Measurements from ENCODE around the gene MYH7.

The MYH7 gene

GRCh38 chr14:23413681-23414080 lies 21.8 kb downstream of the MYH7 start:
- intact Hi-C loops (cut with micrococcal nuclease), result no loop called here
- Mint-ChIP-seq H3K4me1 (ENCODE audit: low read depth) (no peaks in the 10 kb centered on the region), H3K9me3 (no peaks in the 10 kb centered on the region), H3K4me3 (no peak overlapping the region), H3K36me3 (ENCODE audit: low read depth) (no peaks in the 10 kb centered on the region), H3K27ac (no peak overlapping the region), H3K27me3 (peaks cover 2% of the 10 kb centered on the region)

GRCh38 chr14:23411563-23412525 lies 23.6 kb downstream of the MYH7 start:
- Mint-ChIP-seq H3K27ac (no peak overlapping the region), H3K27me3 (peaks cover 3% of the 10 kb centered on the region), H3K9me3 (no peaks in the 10 kb centered on the region), H3K4me3 (no peak overlapping the region), H3K4me1 (ENCODE audit: low read depth) (no peaks in the 10 kb centered on the region), H3K36me3 (ENCODE audit: low read depth) (no peaks in the 10 kb centered on the region)
- intact Hi-C loops (cut with micrococcal nuclease), result no loop called here

- no peak overlapping the region for H3K27ac Mint-ChIP-seq
- intact Hi-C loops (cut with micrococcal nuclease), result no loop called here
- H3K36me3 Mint-ChIP-seq (ENCODE audit: low read depth), result no peaks in the 10 kb centered on the region
- no peaks in the 10 kb centered on the region for H3K4me1 Mint-ChIP-seq (ENCODE audit: low read depth)
- peaks cover 3% of the 10 kb centered on the region for H3K27me3 Mint-ChIP-seq
- no peaks in the 10 kb centered on the region for H3K9me3 Mint-ChIP-seq
- H3K4me3 Mint-ChIP-seq, result no peak overlapping the region
These were observed 25.4 kb downstream of the MYH7 start for GRCh38 chr14:23409966-23410635.

- Mint-ChIP-seq H3K27ac (no peak overlapping the region), H3K9me3 (no peaks in the 10 kb centered on the region), H3K36me3 (ENCODE audit: low read depth) (no peaks in the 10 kb centered on the region), H3K27me3 (peaks cover 3% of the 10 kb centered on the region), H3K4me3 (no peak overlapping the region), H3K4me1 (ENCODE audit: low read depth) (no peaks in the 10 kb centered on the region)
- intact Hi-C loops (cut with micrococcal nuclease), result no loop called here
These were observed 26.0 kb downstream of the MYH7 start for GRCh38 chr14:23409475-23409874.

- Mint-ChIP-seq H3K27ac (no peak overlapping the region), H3K4me1 (ENCODE audit: low read depth) (no peaks in the 10 kb centered on the region), H3K9me3 (no peaks in the 10 kb centered on the region), H3K36me3 (ENCODE audit: low read depth) (no peaks in the 10 kb centered on the region), H3K27me3 (peaks cover 3% of the 10 kb centered on the region), H3K4me3 (no peak overlapping the region)
- intact Hi-C loops (cut with micrococcal nuclease), result no loop called here
These were observed 27.2 kb downstream of the MYH7 start for GRCh38 chr14:23408307-23408630.

- intact Hi-C loops (cut with micrococcal nuclease), result no loop called here
These were observed 27.7 kb downstream of the MYH7 start, which contains the start of gene MYH6 for GRCh38 chr14:23407516-23408306. Gene MYH6 (minus strand): TSS chr14:23408273. CDS start chr14:23407223, 1,050 bp downstream.

GRCh38 chr14:23406725-23407355 lies 28.6 kb downstream of the MYH7 start:
- intact Hi-C loops (cut with micrococcal nuclease), result no loop called here
- Mint-ChIP-seq H3K36me3 (ENCODE audit: low read depth) (no peaks in the 10 kb centered on the region), H3K27ac (no peak overlapping the region), H3K9me3 (no peaks in the 10 kb centered on the region), H3K4me3 (no peak overlapping the region), H3K27me3 (peaks cover 3% of the 10 kb centered on the region), H3K4me1 (ENCODE audit: low read depth) (peaks cover 10% of the 10 kb centered on the region)

More at GRCh38 chr14:23407516-23408306, 27.7 kb downstream of the MYH7 start, which contains the start of gene MYH6:
- no peak within 1 kb of the TSS for H3K4me3 Mint-ChIP-seq
- H3K36me3 Mint-ChIP-seq (ENCODE audit: low read depth), result no peaks in the 10 kb centered on the region
- H3K27me3 Mint-ChIP-seq, result peaks cover 3% of the 10 kb centered on the region
- H3K4me1 Mint-ChIP-seq (ENCODE audit: low read depth), result peaks cover 5% of the 10 kb centered on the region
- no peaks in the 10 kb centered on the region for H3K9me3 Mint-ChIP-seq
- H3K27ac Mint-ChIP-seq, result no peak within 1 kb of the TSS

GRCh38 chr14:23406244-23406643 lies 29.2 kb downstream of the MYH7 start:
- Mint-ChIP-seq H3K4me1 (ENCODE audit: low read depth) (peaks cover 15% of the 10 kb centered on the region), H3K9me3 (no peaks in the 10 kb centered on the region), H3K4me3 (no peak overlapping the region), H3K36me3 (ENCODE audit: low read depth) (no peaks in the 10 kb centered on the region), H3K27me3 (peaks cover 3% of the 10 kb centered on the region), H3K27ac (no peak overlapping the region)
- intact Hi-C loops (cut with micrococcal nuclease), result no loop called here

GRCh38 chr14:23405516-23406025 lies 29.9 kb downstream of the MYH7 start:
- intact Hi-C loops (cut with micrococcal nuclease), result no loop called here
- Mint-ChIP-seq H3K4me1 (ENCODE audit: low read depth) (peaks cover 15% of the 10 kb centered on the region), H3K27me3 (peaks cover 3% of the 10 kb centered on the region), H3K36me3 (ENCODE audit: low read depth) (no peaks in the 10 kb centered on the region), H3K27ac (no peak overlapping the region), H3K4me3 (no peak overlapping the region), H3K9me3 (no peaks in the 10 kb centered on the region)

GRCh38 chr14:23405096-23405495 lies 30.4 kb downstream of the MYH7 start:
- Mint-ChIP-seq H3K4me1 (ENCODE audit: low read depth) (peaks cover 15% of the 10 kb centered on the region), H3K27me3 (peaks cover 1% of the 10 kb centered on the region), H3K27ac (no peak overlapping the region), H3K4me3 (no peak overlapping the region), H3K9me3 (no peaks in the 10 kb centered on the region), H3K36me3 (ENCODE audit: low read depth) (no peaks in the 10 kb centered on the region)
- intact Hi-C loops (cut with micrococcal nuclease), result no loop called here

GRCh38 chr14:23404331-23404900 lies 31.0 kb downstream of the MYH7 start:
- Mint-ChIP-seq H3K4me3 (no peak overlapping the region), H3K36me3 (ENCODE audit: low read depth) (no peaks in the 10 kb centered on the region), H3K9me3 (no peaks in the 10 kb centered on the region), H3K27me3 (peaks cover 1% of the 10 kb centered on the region), H3K27ac (no peak overlapping the region), H3K4me1 (ENCODE audit: low read depth) (peaks cover 15% of the 10 kb centered on the region)
- intact Hi-C loops (cut with micrococcal nuclease), result no loop called here

- no peaks in the 10 kb centered on the region for H3K9me3 Mint-ChIP-seq
- no peak overlapping the region for H3K4me3 Mint-ChIP-seq
- peaks cover 1% of the 10 kb centered on the region for H3K27me3 Mint-ChIP-seq
- intact Hi-C loops (cut with micrococcal nuclease), result no loop called here
- H3K36me3 Mint-ChIP-seq (ENCODE audit: low read depth), result no peaks in the 10 kb centered on the region
- no peak overlapping the region for H3K27ac Mint-ChIP-seq
- peaks cover 15% of the 10 kb centered on the region for H3K4me1 Mint-ChIP-seq (ENCODE audit: low read depth)
These were observed 31.6 kb downstream of the MYH7 start for GRCh38 chr14:23403908-23404307.

- H3K4me1 Mint-ChIP-seq (ENCODE audit: low read depth), result peaks cover 15% of the 10 kb centered on the region
- H3K4me3 Mint-ChIP-seq, result no peak overlapping the region
- H3K9me3 Mint-ChIP-seq, result no peaks in the 10 kb centered on the region
- H3K27ac Mint-ChIP-seq, result no peak overlapping the region
- no peaks in the 10 kb centered on the region for H3K36me3 Mint-ChIP-seq (ENCODE audit: low read depth)
- no peaks in the 10 kb centered on the region for H3K27me3 Mint-ChIP-seq
- intact Hi-C loops (cut with micrococcal nuclease), result no loop called here
These were observed 32.4 kb downstream of the MYH7 start for GRCh38 chr14:23403139-23403438.

All from dendritic cell treated with granulocyte-macrophage colony-stimulating factor and Interleukin-4, amounts not matched to agents 40 ng/mL and 50 ng/mL, for 4 days (primary cell).